ENCODE data around the gene GP1BB. TPM values are rescaled to one million over a fixed set of nuclear protein-coding genes. Genes with fewer than 3 reads are reported as not detected.

The GP1BB gene
- total RNA-seq, 1 experiment from 2014 or later, result 4.3 TPM

DNA sequence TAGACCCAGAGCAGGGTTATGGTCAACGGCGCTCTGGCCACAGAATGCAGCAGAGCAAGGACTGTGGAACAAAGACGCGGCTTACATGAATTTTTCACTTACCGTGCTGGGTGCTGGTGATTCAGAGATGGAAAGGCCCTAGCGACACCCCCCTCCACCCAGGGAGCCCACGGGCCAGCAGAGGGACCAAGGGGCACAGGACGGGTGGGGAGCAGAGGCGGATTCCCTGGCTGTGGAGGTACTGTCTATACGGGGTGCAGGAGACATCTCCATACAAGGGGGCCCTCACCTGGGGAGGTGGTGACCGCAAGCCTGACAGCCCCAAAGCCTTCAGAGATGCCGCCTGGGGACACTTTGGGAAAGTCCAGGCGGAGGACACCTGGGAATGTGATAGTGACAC is 10.1 kb upstream of the GP1BB start (continued):
- TF ChIP-seq, protein P1, sequence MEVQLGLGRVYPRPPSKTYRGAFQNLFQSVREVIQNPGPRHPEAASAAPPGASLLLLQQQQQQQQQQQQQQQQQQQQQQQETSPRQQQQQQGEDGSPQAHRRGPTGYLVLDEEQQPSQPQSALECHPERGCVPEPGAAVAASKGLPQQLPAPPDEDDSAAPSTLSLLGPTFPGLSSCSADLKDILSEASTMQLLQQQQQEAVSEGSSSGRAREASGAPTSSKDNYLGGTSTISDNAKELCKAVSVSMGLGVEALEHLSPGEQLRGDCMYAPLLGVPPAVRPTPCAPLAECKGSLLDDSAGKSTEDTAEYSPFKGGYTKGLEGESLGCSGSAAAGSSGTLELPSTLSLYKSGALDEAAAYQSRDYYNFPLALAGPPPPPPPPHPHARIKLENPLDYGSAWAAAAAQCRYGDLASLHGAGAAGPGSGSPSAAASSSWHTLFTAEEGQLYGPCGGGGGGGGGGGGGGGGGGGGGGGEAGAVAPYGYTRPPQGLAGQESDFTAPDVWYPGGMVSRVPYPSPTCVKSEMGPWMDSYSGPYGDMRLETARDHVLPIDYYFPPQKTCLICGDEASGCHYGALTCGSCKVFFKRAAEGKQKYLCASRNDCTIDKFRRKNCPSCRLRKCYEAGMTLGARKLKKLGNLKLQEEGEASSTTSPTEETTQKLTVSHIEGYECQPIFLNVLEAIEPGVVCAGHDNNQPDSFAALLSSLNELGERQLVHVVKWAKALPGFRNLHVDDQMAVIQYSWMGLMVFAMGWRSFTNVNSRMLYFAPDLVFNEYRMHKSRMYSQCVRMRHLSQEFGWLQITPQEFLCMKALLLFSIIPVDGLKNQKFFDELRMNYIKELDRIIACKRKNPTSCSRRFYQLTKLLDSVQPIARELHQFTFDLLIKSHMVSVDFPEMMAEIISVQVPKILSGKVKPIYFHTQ (CRISPR knock-in tag; IDR thresholded peaks at IDR 0.05), result no peak
- no peak for TF ChIP-seq CREB1 (CRISPR knock-in tag; IDR thresholded peaks at IDR 0.05)
- TF ChIP-seq, protein P2, sequence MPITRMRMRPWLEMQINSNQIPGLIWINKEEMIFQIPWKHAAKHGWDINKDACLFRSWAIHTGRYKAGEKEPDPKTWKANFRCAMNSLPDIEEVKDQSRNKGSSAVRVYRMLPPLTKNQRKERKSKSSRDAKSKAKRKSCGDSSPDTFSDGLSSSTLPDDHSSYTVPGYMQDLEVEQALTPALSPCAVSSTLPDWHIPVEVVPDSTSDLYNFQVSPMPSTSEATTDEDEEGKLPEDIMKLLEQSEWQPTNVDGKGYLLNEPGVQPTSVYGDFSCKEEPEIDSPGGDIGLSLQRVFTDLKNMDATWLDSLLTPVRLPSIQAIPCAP (CRISPR knock-in tag; IDR thresholded peaks at IDR 0.05), result no peak
- TF ChIP-seq MYBL2 (CRISPR knock-in tag; IDR thresholded peaks at IDR 0.05), result no peak
- TF ChIP-seq, protein P3, sequence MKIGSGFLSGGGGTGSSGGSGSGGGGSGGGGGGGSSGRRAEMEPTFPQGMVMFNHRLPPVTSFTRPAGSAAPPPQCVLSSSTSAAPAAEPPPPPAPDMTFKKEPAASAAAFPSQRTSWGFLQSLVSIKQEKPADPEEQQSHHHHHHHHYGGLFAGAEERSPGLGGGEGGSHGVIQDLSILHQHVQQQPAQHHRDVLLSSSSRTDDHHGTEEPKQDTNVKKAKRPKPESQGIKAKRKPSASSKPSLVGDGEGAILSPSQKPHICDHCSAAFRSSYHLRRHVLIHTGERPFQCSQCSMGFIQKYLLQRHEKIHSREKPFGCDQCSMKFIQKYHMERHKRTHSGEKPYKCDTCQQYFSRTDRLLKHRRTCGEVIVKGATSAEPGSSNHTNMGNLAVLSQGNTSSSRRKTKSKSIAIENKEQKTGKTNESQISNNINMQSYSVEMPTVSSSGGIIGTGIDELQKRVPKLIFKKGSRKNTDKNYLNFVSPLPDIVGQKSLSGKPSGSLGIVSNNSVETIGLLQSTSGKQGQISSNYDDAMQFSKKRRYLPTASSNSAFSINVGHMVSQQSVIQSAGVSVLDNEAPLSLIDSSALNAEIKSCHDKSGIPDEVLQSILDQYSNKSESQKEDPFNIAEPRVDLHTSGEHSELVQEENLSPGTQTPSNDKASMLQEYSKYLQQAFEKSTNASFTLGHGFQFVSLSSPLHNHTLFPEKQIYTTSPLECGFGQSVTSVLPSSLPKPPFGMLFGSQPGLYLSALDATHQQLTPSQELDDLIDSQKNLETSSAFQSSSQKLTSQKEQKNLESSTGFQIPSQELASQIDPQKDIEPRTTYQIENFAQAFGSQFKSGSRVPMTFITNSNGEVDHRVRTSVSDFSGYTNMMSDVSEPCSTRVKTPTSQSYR (CRISPR knock-in tag; IDR thresholded peaks at IDR 0.05), result no peak
- no peak for TF ChIP-seq ATF1 (CRISPR knock-in tag; IDR thresholded peaks at IDR 0.05)
- TF ChIP-seq, protein P4, sequence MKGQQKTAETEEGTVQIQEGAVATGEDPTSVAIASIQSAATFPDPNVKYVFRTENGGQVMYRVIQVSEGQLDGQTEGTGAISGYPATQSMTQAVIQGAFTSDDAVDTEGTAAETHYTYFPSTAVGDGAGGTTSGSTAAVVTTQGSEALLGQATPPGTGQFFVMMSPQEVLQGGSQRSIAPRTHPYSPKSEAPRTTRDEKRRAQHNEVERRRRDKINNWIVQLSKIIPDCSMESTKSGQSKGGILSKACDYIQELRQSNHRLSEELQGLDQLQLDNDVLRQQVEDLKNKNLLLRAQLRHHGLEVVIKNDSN (CRISPR knock-in tag; IDR thresholded peaks at IDR 0.05), result no peak
- no peak for TF ChIP-seq FOXJ3 (CRISPR knock-in tag; IDR thresholded peaks at IDR 0.05; ENCODE audit: borderline replicate concordance)
- TF ChIP-seq SMAD3 (CRISPR knock-in tag; IDR thresholded peaks at IDR 0.05; ENCODE audit: borderline replicate concordance), result no peak

DNA sequence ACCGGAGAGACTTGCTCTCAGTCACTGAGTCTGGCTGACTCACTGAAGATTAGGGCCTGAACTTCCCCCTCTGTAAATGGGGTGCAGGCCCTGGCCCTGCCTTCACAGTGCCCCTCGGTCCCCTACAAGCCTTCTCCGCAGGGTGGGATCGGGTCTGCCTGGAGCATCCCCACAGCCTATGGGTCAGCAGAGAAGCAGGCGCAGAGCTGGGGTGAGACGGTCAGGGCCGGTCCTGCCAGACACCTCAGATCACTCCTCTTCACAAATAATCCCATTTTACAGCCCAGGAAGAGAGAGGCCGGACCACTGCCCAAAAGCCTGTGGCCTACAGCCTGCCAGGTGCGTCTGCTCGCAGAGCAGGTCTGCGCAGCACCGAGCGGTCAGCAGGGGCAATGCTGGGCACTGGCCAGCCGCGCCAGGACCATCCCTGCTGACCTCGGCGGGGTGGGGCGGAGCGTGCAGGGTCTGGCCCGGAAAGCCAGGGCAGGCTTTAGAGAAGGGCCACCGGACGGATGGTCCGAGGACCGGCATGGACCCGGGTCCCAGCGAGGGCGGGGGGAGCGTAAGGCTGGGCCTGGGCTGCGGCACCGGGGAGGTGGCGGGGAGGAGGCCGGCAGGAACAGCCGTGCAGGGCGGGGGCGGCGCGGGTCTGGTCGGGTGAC is 9.6 kb upstream of the GP1BB start:
- no peaks in the 10 kb centered on the region for H3K9me3 Mint-ChIP-seq
- H3K27ac Mint-ChIP-seq, result no peak overlapping the region
- no peaks in the 10 kb centered on the region for H3K36me3 Mint-ChIP-seq
- H3K4me3 Mint-ChIP-seq, result peak overlapping the region; percentile 68
- peaks cover 15% of the 10 kb centered on the region for H3K4me1 Mint-ChIP-seq
- peaks cover 49% of the 10 kb centered on the region for H3K27me3 Mint-ChIP-seq (ENCODE audit: low read depth)
- CTCF ChIA-PET, result interaction anchor here (1.3 to 3.8 kb wide), 2 partner anchors 9 to 34 kb away, joined by 5 to 35 read pairs; no protein-coding TSS in a partner anchor
- POLR2A ChIA-PET, result no interaction called here
- DNase-seq (ENCODE audit: low spot score), result peak; percentile 52
- ATAC-seq, result peak; percentile 38; the same call in 1 of the 2 replicates
- TF ChIP-seq, protein P5, sequence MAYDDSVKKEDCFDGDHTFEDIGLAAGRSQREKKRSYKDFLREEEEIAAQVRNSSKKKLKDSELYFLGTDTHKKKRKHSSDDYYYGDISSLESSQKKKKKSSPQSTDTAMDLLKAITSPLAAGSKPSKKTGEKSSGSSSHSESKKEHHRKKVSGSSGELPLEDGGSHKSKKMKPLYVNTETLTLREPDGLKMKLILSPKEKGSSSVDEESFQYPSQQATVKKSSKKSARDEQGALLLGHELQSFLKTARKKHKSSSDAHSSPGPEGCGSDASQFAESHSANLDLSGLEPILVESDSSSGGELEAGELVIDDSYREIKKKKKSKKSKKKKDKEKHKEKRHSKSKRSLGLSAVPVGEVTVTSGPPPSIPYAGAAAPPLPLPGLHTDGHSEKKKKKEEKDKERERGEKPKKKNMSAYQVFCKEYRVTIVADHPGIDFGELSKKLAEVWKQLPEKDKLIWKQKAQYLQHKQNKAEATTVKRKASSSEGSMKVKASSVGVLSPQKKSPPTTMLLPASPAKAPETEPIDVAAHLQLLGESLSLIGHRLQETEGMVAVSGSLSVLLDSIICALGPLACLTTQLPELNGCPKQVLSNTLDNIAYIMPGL (CRISPR knock-in tag; IDR thresholded peaks at IDR 0.05), result peak; percentile 53; the same call in 1 of the 2 replicates
- peak; percentile 72; the same call in 1 of the 2 replicates for TF ChIP-seq GTF2I (CRISPR knock-in tag; conservative IDR thresholded peaks at IDR 0.05)
- no peak for TF ChIP-seq SOX15 (CRISPR knock-in tag; IDR thresholded peaks at IDR 0.05)
- TF ChIP-seq RORB (CRISPR knock-in tag; IDR thresholded peaks at IDR 0.05), result no peak

All from WTC11 (cell line).